ENCODE data around the gene PES1.
"Not testable (repeated sequence)": the region's sequence is repeated elsewhere in the genome, so short reads cannot be mapped to it uniquely, and the experiment has no call there.

Gene PES1

DNA sequence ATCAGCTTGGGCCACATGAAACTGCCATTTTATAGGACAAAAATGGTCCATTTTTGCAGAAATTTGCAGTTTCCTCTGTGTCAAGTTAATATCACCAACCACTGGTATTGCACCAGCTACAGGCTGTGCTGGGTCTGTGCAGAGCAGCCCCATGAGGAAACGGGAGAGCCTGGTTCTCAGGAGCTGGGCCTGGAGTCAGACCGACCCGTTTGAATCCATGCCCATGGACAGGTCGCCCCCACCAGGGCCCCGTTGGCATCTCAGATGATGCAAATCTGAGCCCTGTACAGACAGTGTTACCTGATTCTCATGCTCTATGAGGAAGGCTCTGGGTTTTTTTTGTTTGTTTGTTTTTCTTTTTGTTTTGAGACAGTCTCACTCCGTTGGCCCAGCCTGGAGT, 35.3 kb downstream of the PES1 start:
- DNase-seq (ENCODE audit: low read depth in 1 of 2, low spot score in 1 of 2): no peak

- no peak for DNase-seq (ENCODE audit: low read depth in 1 of 2, low spot score in 1 of 2)
Observed at GRCh38 chr22:30555282-30556210, 36.2 kb downstream of the PES1 start.

DNA sequence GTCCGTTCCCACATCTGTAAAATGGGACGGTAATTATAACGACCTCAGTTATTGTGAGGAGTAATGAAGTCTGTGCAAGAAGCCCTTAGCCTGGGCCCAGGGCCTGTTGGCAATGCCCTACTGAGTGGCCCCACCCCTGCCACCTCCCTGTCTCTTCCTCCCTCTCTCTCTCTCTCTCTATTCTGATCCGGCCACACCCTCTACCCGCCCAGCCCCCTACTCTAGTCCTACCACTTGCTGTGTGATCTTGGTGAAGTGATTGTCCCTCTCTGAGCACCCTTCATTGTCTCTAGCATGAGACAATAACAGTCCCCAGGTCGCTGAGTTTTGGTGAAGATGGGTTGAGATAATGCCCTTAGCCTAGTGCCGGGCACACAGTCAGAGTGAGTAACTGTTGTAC, 37.7 kb downstream of the PES1 start:
- DNase-seq (ENCODE audit: low read depth in 1 of 2, low spot score in 1 of 2): no peak

GRCh38 chr22:30552719-30553118, 39.0 kb downstream of the PES1 start:
- no peak for DNase-seq (ENCODE audit: low read depth in 1 of 2, low spot score in 1 of 2)

DNA sequence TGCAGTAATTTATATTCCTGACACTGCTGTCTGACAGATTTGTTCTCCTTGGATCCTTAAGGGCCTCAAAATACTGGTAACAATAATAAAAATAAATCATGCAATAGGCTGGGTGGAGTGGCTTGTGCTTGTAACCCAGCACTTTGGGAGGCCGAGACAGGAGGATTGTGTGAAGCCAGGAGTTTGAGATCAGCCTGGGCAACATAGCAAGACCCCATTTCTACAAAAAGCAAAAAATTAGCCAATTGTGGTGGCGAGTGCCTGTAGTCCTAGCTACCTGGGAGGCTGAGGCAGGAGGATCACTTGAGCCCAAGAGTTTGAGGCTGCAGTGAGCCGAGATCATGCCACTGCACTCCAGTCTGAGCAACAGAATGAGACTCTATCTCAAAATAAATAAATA, 39.9 kb downstream of the PES1 start:
- DNase-seq (ENCODE audit: low read depth in 1 of 2, low spot score in 1 of 2): not testable (repeated sequence)

DNA sequence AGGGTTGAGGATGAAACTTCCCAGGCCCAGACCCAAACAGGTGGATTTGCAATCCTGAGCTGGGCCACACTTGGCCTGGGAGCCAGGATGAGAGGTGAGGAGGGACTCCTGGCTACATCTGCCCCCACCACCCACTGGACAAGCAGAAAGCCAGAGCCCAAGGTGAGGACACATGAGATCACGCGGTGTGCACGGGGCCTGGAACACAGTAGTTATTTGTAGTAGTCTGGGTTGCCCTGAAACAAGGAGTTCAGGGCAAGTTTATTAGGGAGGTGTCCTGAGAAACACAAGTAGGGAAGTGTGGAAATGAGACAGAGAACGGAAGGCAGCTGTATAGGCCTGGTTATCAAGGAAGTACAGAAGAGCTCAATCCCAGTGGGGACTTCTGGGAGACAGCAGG, 44.5 kb downstream of the PES1 start:
- no peak for DNase-seq (ENCODE audit: low read depth in 1 of 2, low spot score in 1 of 2)

DNA sequence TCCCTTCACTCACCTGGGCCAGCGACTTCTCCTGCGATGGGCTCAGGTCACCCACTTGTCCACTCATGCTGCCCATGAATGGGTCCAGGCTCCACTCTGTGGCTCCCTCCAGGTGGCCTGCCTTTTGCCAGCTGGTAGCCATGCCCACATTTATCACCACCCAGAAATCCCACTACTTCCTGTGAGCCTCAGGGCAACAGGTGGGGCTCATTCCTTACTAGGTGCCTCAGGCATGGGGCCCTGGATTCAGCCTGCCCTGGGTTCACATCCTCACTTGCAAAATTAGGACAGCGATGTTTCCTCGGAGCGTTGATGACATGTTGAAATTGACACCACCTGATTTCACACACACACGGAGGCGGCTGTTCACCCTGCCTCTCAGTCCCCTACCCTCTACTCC, 45.1 kb downstream of the PES1 start, which contains the start of gene SEC14L6:
SEC14L6 (minus strand) TSS at position 126 of the 400 bp plus-strand sequence; CDS start at position 67, 59 bp downstream.
- DNase-seq (ENCODE audit: low read depth in 1 of 2, low spot score in 1 of 2): no peak

GRCh38 chr22:30542811-30543188, 48.9 kb downstream of the PES1 start:
- DNase-seq (ENCODE audit: low read depth in 1 of 2, low spot score in 1 of 2): no peak

DNA sequence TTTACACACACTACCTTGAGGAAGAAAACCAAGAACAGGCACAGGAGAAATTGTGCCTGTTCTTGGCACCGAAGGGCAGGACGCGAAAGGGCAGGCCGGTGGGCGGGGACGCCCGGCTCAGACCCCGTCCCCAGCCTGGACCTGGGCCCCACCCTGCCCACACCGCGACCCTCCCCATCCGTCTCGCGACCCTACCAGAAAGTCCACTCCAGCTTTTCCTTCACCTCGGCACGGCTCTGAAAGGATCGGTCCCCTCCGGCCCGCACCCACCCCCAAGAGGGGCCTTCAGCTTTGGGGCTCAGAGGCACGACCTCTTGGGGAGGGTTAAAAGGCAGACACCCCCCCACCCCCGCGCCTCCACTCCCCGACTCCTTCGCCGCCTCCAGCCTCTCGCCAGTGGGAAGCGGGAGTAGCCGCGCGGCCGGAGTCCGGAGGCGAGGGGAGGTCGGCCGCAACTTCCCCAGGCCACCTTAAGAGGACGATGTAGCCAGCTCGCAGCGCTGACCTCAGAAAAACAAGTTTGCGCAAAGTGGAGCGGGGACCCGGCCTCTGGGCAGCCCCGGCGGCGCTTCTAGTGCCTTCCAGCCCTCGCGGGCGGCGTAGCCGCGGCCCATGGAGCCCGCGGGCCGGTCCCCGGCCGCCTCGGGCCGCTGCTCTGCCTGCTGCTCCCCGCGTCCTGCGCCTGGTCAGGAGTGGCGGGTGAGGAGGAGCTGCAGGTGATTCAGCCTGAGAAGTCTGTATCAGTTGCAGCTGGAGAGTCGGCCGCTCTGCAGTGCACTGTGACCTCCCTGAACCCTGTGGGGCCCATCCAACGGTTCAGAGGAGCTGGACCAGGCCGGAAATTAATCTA, 49.5 kb downstream of the PES1 start:
- no peak for DNase-seq (ENCODE audit: low read depth in 1 of 2, low spot score in 1 of 2)

DNA sequence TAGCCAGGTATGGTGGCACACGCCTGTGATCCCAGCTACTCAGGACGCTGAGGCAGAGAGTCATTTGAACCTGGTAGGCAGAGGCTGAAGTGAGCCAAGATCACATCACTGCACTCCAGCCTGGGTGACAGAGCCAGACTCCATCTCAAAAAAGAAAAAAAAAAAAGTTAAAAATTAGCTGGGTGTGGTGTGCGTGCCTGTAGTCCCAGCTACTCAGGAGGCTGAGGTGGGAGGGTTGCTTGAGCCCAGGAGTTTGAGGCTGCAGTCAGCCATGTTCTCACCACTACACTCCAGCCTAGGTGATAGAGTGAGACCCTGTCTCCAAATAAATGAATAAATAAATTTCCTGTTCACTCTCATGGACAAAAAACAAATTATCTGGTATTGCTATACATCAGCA, 50.2 kb downstream of the PES1 start:
- DNase-seq (ENCODE audit: low read depth in 1 of 2, low spot score in 1 of 2): not testable (repeated sequence)

DNA sequence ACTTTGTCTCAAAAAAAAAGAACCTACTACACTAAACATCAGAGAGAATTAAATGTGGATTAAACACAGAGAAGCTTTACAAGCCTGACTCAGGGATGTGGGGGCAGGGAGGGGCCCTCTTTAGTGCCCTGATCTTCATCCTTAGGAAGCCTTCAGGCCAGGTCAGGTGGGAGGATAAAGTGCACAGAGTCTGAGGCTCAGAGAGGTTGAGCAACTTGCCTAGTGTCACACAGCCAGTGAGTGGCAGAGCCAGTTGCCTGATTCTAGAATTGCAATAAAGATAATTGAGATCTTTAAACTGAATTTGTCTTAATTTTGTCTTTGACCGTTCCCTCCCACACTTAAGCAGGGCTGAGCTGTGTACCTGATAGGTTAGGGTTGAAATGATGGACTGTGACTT, 52.3 kb downstream of the PES1 start:
- no peak for DNase-seq (ENCODE audit: low read depth in 1 of 2, low spot score in 1 of 2)

- no peak for DNase-seq (ENCODE audit: low read depth in 1 of 2, low spot score in 1 of 2)
Observed at GRCh38 chr22:30538280-30538679, 53.4 kb downstream of the PES1 start.

DNA sequence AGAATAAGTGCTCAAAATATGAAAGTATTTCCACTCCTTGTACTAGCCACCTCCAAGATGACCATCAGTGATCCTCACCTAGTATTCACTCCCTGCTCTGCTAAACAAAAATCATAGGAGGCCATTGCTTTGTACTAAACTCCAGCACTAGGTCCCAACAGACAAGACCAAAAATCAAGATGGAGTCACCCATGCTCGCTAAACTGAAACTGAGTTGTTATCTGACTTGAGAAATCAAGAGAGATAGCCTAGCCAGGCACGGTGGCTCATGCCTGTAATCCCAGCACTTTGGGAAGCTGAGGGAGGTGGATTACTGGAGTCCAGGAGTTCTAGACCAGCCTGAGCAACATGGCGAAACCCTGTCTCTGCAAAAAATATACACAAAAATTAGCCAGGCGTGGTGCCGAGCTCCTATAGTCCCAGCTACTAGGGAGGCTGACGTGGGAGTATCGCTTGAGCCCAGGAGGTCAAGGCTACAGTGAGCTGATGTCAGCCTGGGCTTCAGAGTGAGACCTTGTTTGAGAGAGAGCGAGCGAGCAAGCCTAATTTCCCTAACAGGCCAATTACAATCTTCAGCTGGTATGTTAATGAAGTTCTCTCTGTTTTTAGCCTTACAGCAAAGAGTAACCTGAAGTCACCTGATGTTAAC, 54.5 kb downstream of the PES1 start:
- no peak for DNase-seq (ENCODE audit: low read depth in 1 of 2, low spot score in 1 of 2)

DNA sequence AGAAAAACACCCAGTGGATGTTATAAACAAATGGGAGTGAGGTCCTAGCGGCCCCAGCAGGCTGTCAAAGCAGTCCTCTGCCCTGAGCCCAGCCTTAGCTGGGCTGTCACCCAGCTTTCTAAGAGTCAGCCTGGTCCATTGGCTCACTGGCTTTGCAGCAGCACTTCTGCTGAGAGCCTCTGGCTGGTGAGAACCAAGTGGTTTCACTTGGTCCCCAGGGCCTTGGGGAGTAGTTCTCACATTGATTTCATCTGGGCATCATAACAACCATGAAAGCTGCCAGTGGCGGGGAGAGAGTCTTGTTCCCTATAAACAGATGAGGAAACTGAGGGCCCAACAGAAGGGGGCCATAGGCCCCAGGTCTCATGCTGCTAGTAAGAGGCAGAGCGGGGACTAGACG, 56.5 kb downstream of the PES1 start:
- DNase-seq (ENCODE audit: low read depth in 1 of 2, low spot score in 1 of 2): no peak

DNA sequence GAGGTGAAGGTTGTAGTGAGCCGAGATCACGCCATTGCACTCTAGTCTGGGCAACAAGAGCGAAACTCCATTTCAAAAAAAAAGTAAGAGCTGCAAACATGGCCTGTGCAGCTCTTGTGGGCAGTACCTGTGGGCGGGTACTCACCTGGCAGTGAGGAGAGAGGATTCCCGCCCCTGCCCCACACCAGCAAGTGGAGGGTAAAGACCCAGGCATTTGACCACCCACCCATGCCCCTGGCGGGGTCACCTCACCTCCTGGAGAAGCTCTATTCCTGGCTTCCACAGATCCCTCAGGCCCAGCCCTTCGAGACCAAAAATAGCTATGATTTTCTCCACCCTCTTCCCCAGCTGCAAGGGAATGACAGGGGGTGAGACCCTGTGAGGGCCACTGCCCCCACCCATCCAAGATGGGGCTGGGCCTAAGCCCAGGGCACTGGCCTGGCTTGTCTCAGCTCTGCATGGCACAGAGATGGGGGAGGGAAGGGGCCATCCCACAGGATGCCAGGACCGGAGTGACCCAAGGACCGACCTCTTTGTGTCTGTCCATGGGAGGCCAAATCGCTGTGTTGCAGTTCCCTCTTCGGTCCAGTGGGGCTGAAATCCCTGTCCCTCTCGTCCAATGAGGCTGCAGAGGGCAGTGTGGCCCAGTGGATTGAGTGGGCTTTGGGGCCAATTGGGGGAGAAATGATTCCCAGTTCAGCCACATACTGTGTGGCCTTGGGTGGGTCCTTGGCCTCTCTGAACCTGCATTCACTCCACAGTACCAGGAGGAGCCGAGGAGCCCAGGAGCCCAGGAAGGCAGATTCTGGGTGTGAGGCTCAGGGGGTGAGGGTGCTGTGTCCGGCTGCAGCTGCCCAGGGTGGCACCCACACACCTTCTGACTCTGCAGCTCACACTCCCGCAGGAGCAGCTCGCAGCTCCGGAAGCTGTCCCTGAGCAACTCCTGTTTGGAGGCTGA, 59.8 kb downstream of the PES1 start:
- no peak for DNase-seq (ENCODE audit: low read depth in 1 of 2, low spot score in 1 of 2)

GRCh38 chr22:30526656-30527055, 65.1 kb downstream of the PES1 start:
- no peak for DNase-seq (ENCODE audit: low read depth in 1 of 2, low spot score in 1 of 2)
